ENCODE measurements around the gene JAZF1. TPM values are rescaled to one million over a fixed set of nuclear protein-coding genes. Genes with fewer than 3 reads are reported as not detected.

The JAZF1 gene
- total RNA-seq, 2 donors from 2014 or later, result 13.9 to 16.5 TPM

- Histone ChIP-seq H3K4me1 (ENCODE audit: control insufficient read depth in 1 of 2, low read depth in 2 of 2) (no peaks in the 10 kb centered on the region), H3K36me3 (no peaks in the 10 kb centered on the region), H3K27me3 (replicated peaks; ENCODE audit: insufficient read depth) (no peaks in the 10 kb centered on the region), H3K4me3 (no peak overlapping the region), H3K27ac (no peak overlapping the region), H3K9me3 (no peaks in the 10 kb centered on the region)
- no peak for DNase-seq (ENCODE audit: low spot score)
- no peak for TF ChIP-seq CTCF (IDR thresholded peaks at IDR 0.05)
- ATAC-seq (ENCODE audit: insufficient number of reproducible peaks, low FRiP score, low read depth), result no peak
Measured at GRCh38 chr7:27946351-27946750, 234.2 kb downstream of the JAZF1 start.

- Histone ChIP-seq H3K36me3 (no peaks in the 10 kb centered on the region), H3K27me3 (replicated peaks; ENCODE audit: insufficient read depth) (no peaks in the 10 kb centered on the region), H3K27ac (no peak overlapping the region), H3K9me3 (no peaks in the 10 kb centered on the region), H3K4me1 (ENCODE audit: control insufficient read depth in 1 of 2, low read depth in 2 of 2) (no peaks in the 10 kb centered on the region), H3K4me3 (no peak overlapping the region)
- no peak for DNase-seq (ENCODE audit: low spot score)
- no peak for TF ChIP-seq CTCF (IDR thresholded peaks at IDR 0.05)
- no peak for ATAC-seq (ENCODE audit: insufficient number of reproducible peaks, low FRiP score, low read depth)
Measured at GRCh38 chr7:27945058-27945795, 235.4 kb downstream of the JAZF1 start.

GRCh38 chr7:27944643-27945042, 236.0 kb downstream of the JAZF1 start:
- ATAC-seq (ENCODE audit: insufficient number of reproducible peaks, low FRiP score, low read depth) (no peak), DNase-seq (ENCODE audit: low spot score) (peak; percentile 27)
- no peak for TF ChIP-seq CTCF (IDR thresholded peaks at IDR 0.05)
- Histone ChIP-seq H3K4me3 (no peak overlapping the region), H3K36me3 (no peaks in the 10 kb centered on the region), H3K9me3 (no peaks in the 10 kb centered on the region), H3K27me3 (replicated peaks; ENCODE audit: insufficient read depth) (no peaks in the 10 kb centered on the region), H3K4me1 (ENCODE audit: control insufficient read depth in 1 of 2, low read depth in 2 of 2) (no peaks in the 10 kb centered on the region), H3K27ac (no peak overlapping the region)

- no peak for TF ChIP-seq CTCF (IDR thresholded peaks at IDR 0.05)
- Histone ChIP-seq H3K36me3 (no peaks in the 10 kb centered on the region), H3K4me1 (ENCODE audit: control insufficient read depth in 1 of 2, low read depth in 2 of 2) (no peaks in the 10 kb centered on the region), H3K27ac (no peak overlapping the region), H3K9me3 (no peaks in the 10 kb centered on the region), H3K27me3 (replicated peaks; ENCODE audit: insufficient read depth) (no peaks in the 10 kb centered on the region), H3K4me3 (no peak overlapping the region)
- ATAC-seq (ENCODE audit: insufficient number of reproducible peaks, low FRiP score, low read depth) (no peak), DNase-seq (ENCODE audit: low spot score) (no peak)
Measured at GRCh38 chr7:27943241-27943640, 237.4 kb downstream of the JAZF1 start.

DNA sequence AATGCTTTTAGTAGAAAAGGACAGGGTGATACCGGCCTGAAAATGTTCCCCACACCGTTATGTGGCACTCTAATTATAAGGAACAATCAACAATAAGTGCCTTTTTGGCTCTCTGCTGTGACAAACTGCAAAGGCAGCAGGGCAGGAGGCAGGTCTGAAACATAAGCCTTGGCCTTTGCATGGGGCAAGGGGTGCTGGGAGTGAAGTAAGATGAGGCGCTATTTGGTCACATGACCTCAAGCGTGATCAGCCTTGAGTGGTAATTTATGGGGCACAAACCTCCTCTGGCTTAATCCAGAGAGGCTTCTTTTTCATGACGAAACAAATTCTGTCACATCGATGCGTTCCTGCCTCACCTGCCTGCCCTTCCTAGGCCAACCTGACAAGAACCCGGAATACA, 237.9 kb downstream of the JAZF1 start:
- no peaks in the 10 kb centered on the region for H3K9me3 ChIP-seq
- no peak for ATAC-seq (ENCODE audit: insufficient number of reproducible peaks, low FRiP score, low read depth)
- H3K27me3 ChIP-seq (replicated peaks; ENCODE audit: insufficient read depth), result no peaks in the 10 kb centered on the region
- no peak for TF ChIP-seq CTCF (IDR thresholded peaks at IDR 0.05)
- DNase-seq (ENCODE audit: low spot score), result no peak
- H3K27ac ChIP-seq, result no peak overlapping the region
- H3K4me1 ChIP-seq (ENCODE audit: control insufficient read depth in 1 of 2, low read depth in 2 of 2), result no peaks in the 10 kb centered on the region
- no peak overlapping the region for H3K4me3 ChIP-seq
- no peaks in the 10 kb centered on the region for H3K36me3 ChIP-seq
